H1 (cell line): ENCODE measurements around the gene TLR2. TPM values are rescaled to one million over a fixed set of nuclear protein-coding genes. Genes with fewer than 3 reads are reported as not detected.

Experiments
- CTCF ChIA-PET: fragments of 300-600 bp; sonication (Branson Sonifier 250); formaldehyde crosslinking; loops from one replicate; lab custom pipeline; 2021; ENCODE audit not compliant: partially characterized antibody; lab: Charles Lee
- POLR2A ChIA-PET: fragments of 300-600 bp; sonication (Branson Sonifier 250); formaldehyde crosslinking; loops from one replicate; lab custom pipeline; 2021; ENCODE audit warnings: inconsistent platforms; ENCODE audit not compliant: partially characterized antibody; lab: Charles Lee
- DNase-seq, 2 experiments: peaks; one replicate each; pipeline versions ENCODE4 v3.0.0 to v3.0.0-alpha.2; 2010 to 2022; ENCODE audit warnings: low spot score in 2 of 2, low read depth in 1 of 2, mixed read lengths in 1 of 2
- FAIRE-seq: peaks from 2 replicates; lab custom pipeline; 2011; peaks lifted over from hg19 to GRCh38; lab: Jason Lieb, UNC
- H2AFZ ChIP-seq: 2 replicates; pipeline ENCODE4 v1.8.1; 2012; ENCODE audit warnings: low read length, inconsistent platforms
- H2AK5ac ChIP-seq: 2 replicates; pipeline ENCODE4 v1.6.1; 2013; ENCODE audit warnings: low read depth, low read length
- H2BK120ac ChIP-seq: replicated peaks from 2 replicates; pipeline ENCODE3; 2013; ENCODE audit warnings: low read depth, low read length, inconsistent platforms
- H2BK12ac ChIP-seq: 2 replicates; pipeline ENCODE4 v1.6.1; 2013; ENCODE audit warnings: low read depth, low read length
- H2BK15ac ChIP-seq: 2 replicates; pipeline ENCODE4 v1.6.1; 2013; ENCODE audit warnings: low read length
- H2BK20ac ChIP-seq: 2 replicates; pipeline ENCODE4 v1.6.1; 2013; ENCODE audit warnings: low read length
- H2BK5ac ChIP-seq: 2 replicates; pipeline ENCODE4 v1.6.1; 2013; ENCODE audit warnings: low read depth, low read length
- H3K14ac ChIP-seq: 2 replicates; pipeline ENCODE4 v1.6.1; 2013; ENCODE audit warnings: inconsistent platforms; ENCODE audit not compliant: insufficient read length
- H3K18ac ChIP-seq: 2 replicates; pipeline ENCODE4 v1.6.1; 2013; ENCODE audit warnings: low read length; ENCODE audit errors: extremely low read depth
- H3K23ac ChIP-seq: 2 replicates; pipeline ENCODE4 v1.6.1; 2013; ENCODE audit warnings: inconsistent platforms; ENCODE audit not compliant: insufficient read length
- H3K23me2 ChIP-seq: 2 replicates; pipeline ENCODE4 v1.6.1; 2013; ENCODE audit warnings: low read depth, low read length
- H3K27ac ChIP-seq: 2 replicates; pipeline ENCODE4 v1.6.1; 2011; ENCODE audit warnings: low read depth, low read length, inconsistent platforms
- H3K27me3 ChIP-seq, 4 experiments: replicated peaks in 1 of 4; 1 replicate in 1 of 4; 2 replicates in 3 of 4; pipeline versions ENCODE4 v1.6.1 to v1.8.1; 2011 to 2013; ENCODE audit warnings: low read length in 3 of 4, mild to moderate bottlenecking in 3 of 4, inconsistent platforms in 2 of 4, mixed read lengths in 2 of 4, moderate library complexity in 1 of 4; ENCODE audit not compliant: control insufficient read depth in 3 of 4, insufficient read depth in 3 of 4; ENCODE audit errors: extremely low read depth in 1 of 4
- H3K36me3 ChIP-seq, 4 experiments: 2 replicates each; pipeline versions ENCODE4 v1.6.1 to v1.8.1; 2011 to 2013; ENCODE audit warnings: mild to moderate bottlenecking in 4 of 4, low read length in 3 of 4, moderate library complexity in 2 of 4, control low read depth in 1 of 4, inconsistent platforms in 1 of 4; ENCODE audit not compliant: insufficient read depth in 4 of 4, control insufficient read depth in 2 of 4
- H3K4ac ChIP-seq: replicated peaks from 2 replicates; pipeline ENCODE3; 2013; ENCODE audit warnings: low read length, low read depth, mixed read lengths, inconsistent platforms; ENCODE audit not compliant: insufficient read length
- H3K4me1 ChIP-seq, 4 experiments: replicated peaks in 1 of 4; 1 replicate in 1 of 4; 2 replicates in 3 of 4; pipeline versions ENCODE4 v1.6.1 to v1.8.1; 2011 to 2013; ENCODE audit warnings: low read length in 3 of 4, inconsistent platforms in 2 of 4, mixed read lengths in 1 of 4; ENCODE audit not compliant: insufficient read depth in 4 of 4, control insufficient read depth in 3 of 4
- H3K4me2 ChIP-seq, 2 experiments: 2 replicates each; pipeline versions ENCODE4 v1.6.1 to v1.8.1; 2011 to 2013; ENCODE audit warnings: low read depth in 2 of 2, low read length in 2 of 2, control low read depth in 1 of 2, inconsistent platforms in 1 of 2, mild to moderate bottlenecking in 1 of 2; ENCODE audit not compliant: insufficient read depth in 1 of 2
- H3K4me3 ChIP-seq, 4 experiments: fragments of 200-600, 300-600 bp in 1 of 4; sonication (generic), shearing (Covaris generic), sonication (Bioruptor Twin) in 1 of 4; 2 replicates each; pipeline versions ENCODE4 v1.5.1 to v1.8.1; 2011 to 2016; ENCODE audit warnings: low read length in 4 of 4, low read depth in 3 of 4, control low read depth in 2 of 4, inconsistent platforms in 2 of 4, mild to moderate bottlenecking in 2 of 4, mixed read lengths in 1 of 4, moderate library complexity in 1 of 4; ENCODE audit not compliant: insufficient read depth in 2 of 4; ENCODE audit errors: extremely low read depth in 1 of 4
- H3K56ac ChIP-seq: replicated peaks from 2 replicates; pipeline ENCODE3; 2013; ENCODE audit warnings: low read depth, mild to moderate bottlenecking, mixed read lengths, low read length, inconsistent platforms; ENCODE audit not compliant: insufficient read length
- H3K79me1 ChIP-seq: 2 replicates; pipeline ENCODE4 v1.6.1; 2013; ENCODE audit warnings: low read depth, low read length, control low read depth
- H3K79me2 ChIP-seq, 2 experiments: 2 replicates each; pipeline versions ENCODE4 v1.6.1 to v1.8.1; 2012 to 2013; ENCODE audit warnings: low read length in 2 of 2, mild to moderate bottlenecking in 2 of 2, inconsistent platforms in 1 of 2; ENCODE audit not compliant: insufficient read depth in 2 of 2, control insufficient read depth in 1 of 2
- H3K9ac ChIP-seq, 4 experiments: replicated peaks in 1 of 4; 1 replicate in 1 of 4; 2 replicates in 3 of 4; pipeline versions ENCODE4 v1.6.1 to v1.8.1; 2011 to 2013; ENCODE audit warnings: low read depth in 3 of 4, low read length in 3 of 4, control low read depth in 2 of 4, mild to moderate bottlenecking in 2 of 4, moderate library complexity in 2 of 4, inconsistent platforms in 1 of 4; ENCODE audit errors: extremely low read depth in 1 of 4
- H3K9me3 ChIP-seq, 2 experiments: 2 replicates each; pipeline versions ENCODE4 v1.6.1 to v1.8.1; 2012 to 2013; ENCODE audit warnings: mild to moderate bottlenecking in 2 of 2, moderate library complexity in 2 of 2, control low read depth in 1 of 2, inconsistent platforms in 1 of 2, low read depth in 1 of 2, low read length in 1 of 2, mixed read lengths in 1 of 2; ENCODE audit not compliant: insufficient read depth in 2 of 2
- H4K20me1 ChIP-seq, 2 experiments: replicated peaks in 1 of 2; 2 replicates each; pipeline versions ENCODE3 to v1.8.1; 2011 to 2013; ENCODE audit warnings: inconsistent platforms in 2 of 2, low read length in 2 of 2, mild to moderate bottlenecking in 1 of 2; ENCODE audit not compliant: insufficient read depth in 2 of 2, control insufficient read depth in 1 of 2
- H4K5ac ChIP-seq: 2 replicates; pipeline ENCODE4 v1.6.1; 2013; ENCODE audit warnings: low read length, low read depth, mixed read lengths, inconsistent platforms; ENCODE audit not compliant: insufficient read length
- H4K8ac ChIP-seq: 2 replicates; pipeline ENCODE4 v1.8.0; 2013; ENCODE audit warnings: mild to moderate bottlenecking, moderate library complexity, low read length, inconsistent platforms; ENCODE audit not compliant: insufficient read depth; ENCODE audit errors: extremely low read depth
- H4K91ac ChIP-seq: replicated peaks from 2 replicates; pipeline ENCODE3; 2013; ENCODE audit warnings: low read length, mixed read lengths, inconsistent platforms; ENCODE audit not compliant: insufficient read length
- BACH1 ChIP-seq: IDR thresholded peaks from 2 replicates; pipeline ENCODE4 v1.6.1; 2012; ENCODE audit warnings: low read length, improper control_type of control experiment
- EP300 ChIP-seq, 2 experiments: IDR thresholded peaks; 1 replicate in 1 of 2; 2 replicates in 1 of 2; pipeline ENCODE4 v1.6.1; 2011 to 2012; ENCODE audit warnings: low read depth in 2 of 2, low read length in 2 of 2, mild to moderate bottlenecking in 2 of 2, borderline replicate concordance in 1 of 2, inconsistent platforms in 1 of 2, moderate library complexity in 1 of 2
- GTF2F1 ChIP-seq: IDR thresholded peaks from 2 replicates; pipeline ENCODE4 v1.6.1; 2012; ENCODE audit warnings: low read depth, low read length, improper control_type of control experiment, borderline replicate concordance
- HDAC2 ChIP-seq, 2 experiments: fragments of 300-600 bp in 1 of 2; sonication (generic) in 1 of 2; IDR thresholded peaks; 2 replicates each; pipeline ENCODE4 v1.6.1; 2011 to 2012; ENCODE audit warnings: low read depth in 2 of 2, low read length in 2 of 2, mild to moderate bottlenecking in 2 of 2, moderate library complexity in 2 of 2, borderline replicate concordance in 1 of 2, inconsistent platforms in 1 of 2
- JUN ChIP-seq: IDR thresholded peaks from 2 replicates; pipeline ENCODE4 v1.6.1; 2011; ENCODE audit warnings: low read depth, mild to moderate bottlenecking, improper control_type of control experiment, low read length
- KDM4A ChIP-seq: IDR thresholded peaks from one replicate; pipeline ENCODE4 v1.7.1; 2012; ENCODE audit warnings: low read depth, mild to moderate bottlenecking, moderate library complexity, low read length, inconsistent platforms; ENCODE audit not compliant: severe bottlenecking
- NANOG ChIP-seq: IDR thresholded peaks from 2 replicates; pipeline ENCODE4 v1.6.1; 2011; ENCODE audit warnings: low read length, low read depth, mild to moderate bottlenecking, inconsistent platforms; ENCODE audit not compliant: insufficient read depth, poor library complexity, severe bottlenecking
- SP1 ChIP-seq: IDR thresholded peaks from 2 replicates; pipeline ENCODE4 v1.6.1; 2011; ENCODE audit warnings: low read depth, low read length
- TAF1 ChIP-seq: IDR thresholded peaks from 2 replicates; pipeline ENCODE4 v1.6.1; 2011; ENCODE audit warnings: mild to moderate bottlenecking, low read depth, low read length
- TBP ChIP-seq: IDR thresholded peaks from 2 replicates; pipeline ENCODE4 v1.6.1; 2011; ENCODE audit warnings: low read depth, low read length, improper control_type of control experiment
- WGBS, 2 experiments: shearing (Covaris generic) in 1 of 2; methylation state at CpG; one replicate each; pipeline versions ENCODE4 v1.1.6 to v1.1.7; 2013 to 2015; ENCODE audit warnings: low lambda C conversion rate in 2 of 2, mixed read lengths in 2 of 2, inconsistent platforms in 1 of 2, low coverage in 1 of 2, missing lambda C conversion rate in 1 of 2; ENCODE audit not compliant: insufficient replicate concordance in 2 of 2, insufficient coverage in 1 of 2, insufficient read length in 1 of 2; ENCODE audit errors: extremely low coverage in 1 of 2, missing lambda C conversion rate in 1 of 2; 5-methylcytosine and 5-hydroxymethylcytosine counted together
- polyA plus RNA-seq, 7 experiments: library from polyadenylated mRNA; depleted of rRNA in 3 of 7; stranded (reverse) in 5 of 7; unstranded in 2 of 7; fragments of >200 nt in 5 of 7; fragments of 200-250 nt in 2 of 7; gene quantifications; 1 replicate in 5 of 7; 2 replicates in 1 of 7; 4 replicates in 1 of 7; pipeline versions ENCODE4 v1.2.1 to v1.2.3, GENCODE V29; 2011 to 2013; ENCODE audit warnings: missing spikeins in 2 of 7, mixed read lengths in 2 of 7
- total RNA-seq: library from RNA; stranded (reverse); fragmentation: NEBNext Ultra II Directional; extraction: Animal tissue kit (Norgen Biotek cat#: 25700); gene quantifications from 2 replicates; pipeline ENCODE4 v1.2.1, GENCODE V29; 2021

TLR2 gene
- total and polyA plus RNA-seq, 2 of the 8 experiments (the other 6 are each of a cell fraction or from before 2014, with no cell fraction given): 1.3 TPM

- Histone ChIP-seq H3K4me3 (no peak overlapping the region), H3K9ac (no peak overlapping the region), H3K23me2 (no peaks in the 10 kb centered on the region), H2BK20ac (no peak overlapping the region), H3K36me3 (no peaks in the 10 kb centered on the region), H3K27me3 (no peaks in the 10 kb centered on the region), H3K79me1 (no peaks in the 10 kb centered on the region), H3K23ac (no peak overlapping the region), H3K4ac (no peak overlapping the region), H2BK12ac (no peak overlapping the region), H3K56ac (no peak overlapping the region), H3K18ac (no peak overlapping the region), H2BK15ac (no peak overlapping the region), H3K4me1 (no peaks in the 10 kb centered on the region), H3K9me3 (no peaks in the 10 kb centered on the region), H3K14ac (no peak overlapping the region), H4K5ac (no peak overlapping the region), H2AFZ (no peak overlapping the region), H2BK5ac (no peak overlapping the region), H4K8ac (no peak overlapping the region), H3K79me2 (no peaks in the 10 kb centered on the region), H2BK120ac (no peak overlapping the region), H3K27ac (no peak overlapping the region), H3K4me2 (no peak overlapping the region), H4K20me1 (no peaks in the 10 kb centered on the region), H4K91ac (no peak overlapping the region), H2AK5ac (no peak overlapping the region)
- 94% methylated on average over 5 of the region's 5 CpGs; no CpG with 5 or more reads in 1 of the 2 experiments for WGBS, 2 experiments
- no peak for DNase-seq
- FAIRE-seq: no peak
- ChIA-PET POLR2A (no interaction called here), CTCF (interaction anchor here (1.3 to 2.7 kb wide), 2 partner anchors 22 to 94 kb away, joined by 3 to 11 read pairs; no protein-coding TSS in a partner anchor)
- TF ChIP-seq SP1: no peak
- TF ChIP-seq KDM4A: no peak
- no peak for TF ChIP-seq TAF1
- TF ChIP-seq BACH1: no peak
- no peak for TF ChIP-seq TBP
- TF ChIP-seq EP300 (IDR thresholded peaks at IDR 0.05; ENCODE audit: borderline replicate concordance in 1 of 2, low read depth in 2 of 2, low read length in 2 of 2): no peak
- TF ChIP-seq GTF2F1: no peak
- no peak for TF ChIP-seq NANOG
- TF ChIP-seq JUN: no peak
- TF ChIP-seq HDAC2 (IDR thresholded peaks at IDR 0.05; ENCODE audit: borderline replicate concordance in 1 of 2, low read depth in 2 of 2, low read length in 2 of 2): no peak
Observed at GRCh38 chr4:153728151-153728550, 44.1 kb downstream of the TLR2 start.
